Thyroid gland (tissue), 4 donors: ENCODE measurements around the gene MYZAP. TPM values are rescaled to one million over a fixed set of nuclear protein-coding genes. Genes with fewer than 3 reads are reported as not detected.

Source experiments
- DNase-seq, 2 donors: peaks; one replicate each; pipeline ENCODE4 v3.0.0-alpha.2; 2019
- H3K27ac ChIP-seq, 3 donors: fragments of 200-600 bp; sonication (generic); 1 replicate in 2 of 3; 2 replicates in 1 of 3; pipeline ENCODE4 v1.5.1; 2016 to 2019; ENCODE audit warnings: mild to moderate bottlenecking in 1 of 3, moderate library complexity in 1 of 3
- H3K27me3 ChIP-seq: fragments of 200-600 bp; sonication (generic); one replicate; pipeline ENCODE4 v1.5.1; 2019
- H3K36me3 ChIP-seq, 2 donors: fragments of 200-600 bp; sonication (generic); one replicate each; pipeline ENCODE4 v1.5.1; 2016 to 2019
- H3K4me1 ChIP-seq, 2 donors: fragments of 200-600 bp; sonication (generic); one replicate each; pipeline ENCODE4 v1.5.1; 2017 to 2019
- H3K4me3 ChIP-seq, 3 donors: fragments of 200-600 bp; sonication (generic); replicated peaks in 1 of 3; 1 replicate in 2 of 3; 2 replicates in 1 of 3; pipeline ENCODE4 v1.5.1; 2016; ENCODE audit warnings: mild to moderate bottlenecking in 1 of 3
- H3K9me3 ChIP-seq: fragments of 200-600 bp; sonication (generic); one replicate; pipeline ENCODE4 v1.5.1; 2017
- POLR2A ChIP-seq, 2 donors: fragments of 450-650 bp; IDR thresholded peaks; one replicate each; pipeline ENCODE4 v1.6.1; 2017; ENCODE audit warnings: antibody characterized with exemption in 2 of 2, mild to moderate bottlenecking in 2 of 2, moderate library complexity in 1 of 2
- WGBS, 2 donors: methylation state at CpG; one replicate each; pipeline ENCODE4 v1.1.5; 2017; 5-methylcytosine and 5-hydroxymethylcytosine counted together
- intact Hi-C: fragments of 100-400 bp; cut with DNase I; formaldehyde crosslinking; loops from one replicate; pipeline ENCODE4 v1.15.1; 2023
- total RNA-seq, 4 donors: library from RNA; depleted of rRNA; stranded (reverse); fragments of >200 nt; gene quantifications; one replicate each; pipeline ENCODE4 v1.2.3, GENCODE V29; 2016
- TF ChIP-seq, protein P1 (sequence below), 6 experiments: fragments of 200-600 bp in 3 of 6; fragments of 450-650 bp in 3 of 6; sonication (generic) in 3 of 6; IDR thresholded peaks; one replicate each; pipeline ENCODE4 v1.5.1; 2016 to 2019; ENCODE audit warnings: antibody characterized with exemption in 6 of 6, mild to moderate bottlenecking in 2 of 6, inconsistent platforms in 1 of 6, moderate library complexity in 1 of 6

Gene MYZAP
- total RNA-seq, 4 donors from 2014 or later, result 3.2 to 20.7 (median 6.4) TPM

DNA sequence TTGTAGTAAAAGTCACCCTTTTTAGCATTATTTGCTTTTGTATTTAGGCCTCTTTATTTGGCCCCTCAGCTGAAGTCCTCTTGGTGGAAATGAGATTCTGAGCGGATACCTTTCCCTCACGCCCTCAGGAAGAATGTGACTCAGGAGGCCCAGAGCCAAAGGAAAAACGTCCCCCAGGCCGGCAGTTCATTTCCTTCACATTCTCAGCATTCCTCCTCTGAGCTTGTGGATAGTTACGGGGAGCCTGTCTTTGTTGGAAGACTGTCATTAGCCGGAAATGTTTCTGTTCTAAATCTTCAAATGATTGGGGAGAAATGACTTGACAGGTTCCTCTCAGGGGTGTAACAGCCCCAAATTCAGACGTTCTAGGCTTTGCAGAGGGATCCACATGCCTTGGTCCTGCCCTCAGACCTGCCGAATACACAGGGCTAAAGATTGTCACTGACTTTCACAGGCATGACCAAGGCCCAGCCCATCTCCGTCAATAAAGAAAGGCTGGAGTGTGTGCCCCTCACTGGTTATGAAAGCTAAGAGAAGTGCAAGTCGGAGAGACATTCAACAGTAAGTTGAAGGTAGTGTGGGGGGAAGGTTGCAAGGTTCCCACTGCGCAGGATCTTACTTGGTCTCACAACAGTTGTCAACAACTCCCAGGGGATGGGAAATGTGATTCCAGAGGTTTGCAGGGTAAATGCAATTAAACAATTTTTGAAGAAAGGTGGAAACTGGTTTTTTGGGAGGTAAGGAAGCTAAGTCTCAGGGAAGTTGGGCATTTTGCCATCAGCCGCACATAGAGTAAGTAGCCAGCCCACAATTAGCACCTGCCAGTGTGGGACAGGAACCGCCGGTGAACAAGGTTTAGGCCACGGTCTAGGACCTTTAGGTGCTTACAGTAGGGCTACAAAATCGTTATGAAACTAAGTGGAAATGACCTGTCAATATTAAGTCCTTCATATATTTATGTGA, 39.7 kb upstream of the MYZAP start:
- H3K9me3 ChIP-seq, result no peaks in the 10 kb centered on the region
- peaks cover 4 to 8% of the 10 kb centered on the region in 2 donors for H3K36me3 ChIP-seq
- H3K27ac ChIP-seq, result peak overlapping the region; percentile 80 to 92 (median 87)
- DNase-seq, result peak; percentile 59 to 79
- 51 to 72% methylated on average over 16 of the region's 16 CpGs for WGBS, 2 donors
- TF ChIP-seq, protein P1, sequence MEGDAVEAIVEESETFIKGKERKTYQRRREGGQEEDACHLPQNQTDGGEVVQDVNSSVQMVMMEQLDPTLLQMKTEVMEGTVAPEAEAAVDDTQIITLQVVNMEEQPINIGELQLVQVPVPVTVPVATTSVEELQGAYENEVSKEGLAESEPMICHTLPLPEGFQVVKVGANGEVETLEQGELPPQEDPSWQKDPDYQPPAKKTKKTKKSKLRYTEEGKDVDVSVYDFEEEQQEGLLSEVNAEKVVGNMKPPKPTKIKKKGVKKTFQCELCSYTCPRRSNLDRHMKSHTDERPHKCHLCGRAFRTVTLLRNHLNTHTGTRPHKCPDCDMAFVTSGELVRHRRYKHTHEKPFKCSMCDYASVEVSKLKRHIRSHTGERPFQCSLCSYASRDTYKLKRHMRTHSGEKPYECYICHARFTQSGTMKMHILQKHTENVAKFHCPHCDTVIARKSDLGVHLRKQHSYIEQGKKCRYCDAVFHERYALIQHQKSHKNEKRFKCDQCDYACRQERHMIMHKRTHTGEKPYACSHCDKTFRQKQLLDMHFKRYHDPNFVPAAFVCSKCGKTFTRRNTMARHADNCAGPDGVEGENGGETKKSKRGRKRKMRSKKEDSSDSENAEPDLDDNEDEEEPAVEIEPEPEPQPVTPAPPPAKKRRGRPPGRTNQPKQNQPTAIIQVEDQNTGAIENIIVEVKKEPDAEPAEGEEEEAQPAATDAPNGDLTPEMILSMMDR (IDR thresholded peaks at IDR 0.05), result no peak
- peak in 1 of 2 donors; percentile 23 for TF ChIP-seq POLR2A (IDR thresholded peaks at IDR 0.05)
- intact Hi-C loops, result loop anchor here (10.0 kb wide), 1 partner anchor 313 kb away; no protein-coding TSS in a partner anchor
- H3K27me3 ChIP-seq, result no peaks in the 10 kb centered on the region
- peaks cover 42 to 49% of the 10 kb centered on the region in 2 donors for H3K4me1 ChIP-seq
- no peak overlapping the region for H3K4me3 ChIP-seq

DNA sequence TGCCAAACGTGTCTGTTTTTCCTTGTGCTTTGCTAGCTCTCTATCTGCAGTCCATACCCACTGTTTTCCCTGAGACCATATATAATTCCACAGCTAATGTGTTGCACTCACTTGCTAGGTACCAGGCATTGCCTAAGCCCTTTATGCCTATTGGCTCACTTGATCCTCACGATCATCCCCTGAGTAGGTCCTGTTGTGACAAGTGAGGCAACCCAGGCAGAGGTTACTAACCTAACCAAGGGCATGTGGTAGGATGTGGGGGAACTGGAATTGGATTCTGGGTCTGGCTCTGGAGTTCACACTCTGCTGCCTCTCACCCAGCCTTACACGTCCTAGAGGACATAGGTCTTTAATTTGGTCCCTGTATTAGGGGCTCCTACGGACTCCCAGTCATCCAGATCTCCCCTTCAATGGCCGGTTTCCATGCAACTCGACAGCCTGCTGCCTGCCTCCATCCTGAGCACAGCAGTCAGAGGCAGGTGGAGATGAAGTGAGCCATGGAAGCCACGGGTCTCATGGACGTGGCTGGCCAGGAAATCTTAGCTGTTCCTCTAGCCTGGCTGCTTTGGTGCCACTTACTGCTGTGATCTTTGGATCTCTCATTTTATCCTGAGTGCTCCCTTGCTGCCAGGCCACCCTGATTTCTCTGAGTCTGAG, 38.9 kb upstream of the MYZAP start:
- no peak for DNase-seq
- 89 to 96% methylated on average over 8 of the region's 8 CpGs for WGBS, 2 donors
- H3K9me3 ChIP-seq, result no peaks in the 10 kb centered on the region

DNA sequence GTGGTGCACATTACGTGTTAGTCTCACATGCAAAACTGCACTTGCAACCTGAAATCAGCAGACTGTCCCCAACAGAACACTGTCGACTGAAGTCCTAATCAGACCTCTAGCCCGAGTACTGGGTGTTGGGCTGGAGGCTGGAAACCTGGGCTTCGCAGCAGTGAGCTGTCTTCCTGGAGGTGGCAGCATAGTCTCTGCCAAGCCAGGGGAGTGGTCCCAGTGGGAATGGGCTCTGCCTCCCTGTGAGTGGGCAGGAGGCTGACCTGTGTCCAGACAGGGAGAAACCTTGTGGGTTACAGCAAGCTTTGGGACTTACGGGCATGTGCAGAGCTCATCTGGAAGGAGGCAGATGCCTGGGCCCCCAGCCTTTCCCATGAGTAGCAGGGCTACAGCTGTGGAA, 38.2 kb upstream of the MYZAP start:
- Histone ChIP-seq H3K27ac (no peak overlapping the region), H3K9me3 (no peaks in the 10 kb centered on the region), H3K4me1 (peaks cover 42 to 49% of the 10 kb centered on the region in 2 donors), H3K27me3 (no peaks in the 10 kb centered on the region), H3K4me3 (no peak overlapping the region), H3K36me3 (no peaks in the 10 kb centered on the region)
- 95 to 100% methylated on average over 3 to 5 of the region's 5 CpGs for WGBS, 2 donors
- intact Hi-C loops, result loop anchor here (10.0 kb wide), 1 partner anchor 311 kb away; no protein-coding TSS in a partner anchor
- TF ChIP-seq POLR2A (IDR thresholded peaks at IDR 0.05), result no peak
- TF ChIP-seq, protein P1 (IDR thresholded peaks at IDR 0.05), result no peak
- no peak for DNase-seq

More for the DNA sequence above, 38.9 kb upstream of the MYZAP start:
- TF ChIP-seq, protein P1 (IDR thresholded peaks at IDR 0.05), result no peak
- no peak for TF ChIP-seq POLR2A (IDR thresholded peaks at IDR 0.05)
- H3K27ac ChIP-seq, result peak overlapping the region in 2 of 3 donors; percentile 80 to 92
- no peak overlapping the region for H3K4me3 ChIP-seq
- no peaks in the 10 kb centered on the region for H3K36me3 ChIP-seq
- intact Hi-C loops, result loop anchor here (10.0 kb wide), 1 partner anchor 312 kb away; no protein-coding TSS in a partner anchor
- peaks cover 42 to 49% of the 10 kb centered on the region in 2 donors for H3K4me1 ChIP-seq
- H3K27me3 ChIP-seq, result no peaks in the 10 kb centered on the region

DNA sequence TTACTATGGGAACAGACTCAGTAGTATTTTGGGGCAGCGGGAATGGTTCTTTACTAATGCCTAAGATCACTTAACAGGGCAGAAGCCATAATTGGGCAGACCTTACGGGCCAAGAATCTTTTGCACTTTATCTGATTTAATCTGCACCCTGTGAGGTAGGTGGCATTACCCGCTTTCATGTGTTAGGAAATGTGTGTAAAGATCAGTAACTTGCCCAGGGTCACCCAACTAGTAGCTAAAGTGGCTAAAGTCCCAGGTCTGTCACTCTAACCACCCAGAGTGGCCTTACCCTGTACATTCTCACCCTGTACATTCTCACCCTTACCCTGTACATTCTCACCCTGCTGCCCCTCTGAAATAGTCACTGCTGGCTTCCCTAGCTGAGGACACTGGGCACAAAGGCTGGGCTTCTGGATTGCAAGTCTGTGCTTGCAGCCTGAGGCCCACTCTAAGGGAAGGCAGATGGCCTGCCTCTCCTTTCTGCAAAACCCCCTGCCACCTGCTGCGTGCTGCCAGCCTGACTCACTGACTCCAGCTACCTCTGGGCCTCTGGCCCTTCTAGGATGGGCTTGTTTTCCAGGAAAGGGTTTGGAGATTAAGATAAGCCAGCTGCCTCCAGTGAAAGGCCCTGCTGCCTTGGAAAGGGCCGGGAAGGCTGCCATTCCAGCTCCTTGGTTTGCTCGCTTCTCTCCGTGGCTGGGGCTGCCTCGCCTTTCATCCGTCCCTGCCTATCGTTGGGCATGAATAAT, 37.5 kb upstream of the MYZAP start:
- Histone ChIP-seq H3K36me3 (no peaks in the 10 kb centered on the region), H3K27ac (peak overlapping the region in 2 of 3 donors; percentile 39 to 54), H3K4me3 (no peak overlapping the region), H3K9me3 (no peaks in the 10 kb centered on the region), H3K27me3 (no peaks in the 10 kb centered on the region), H3K4me1 (peaks cover 40 to 45% of the 10 kb centered on the region in 2 donors)
- intact Hi-C loops, result loop anchor here (10.0 kb wide), 1 partner anchor 311 kb away; no protein-coding TSS in a partner anchor
- WGBS, 2 donors, result 67 to 69% methylated on average over 6 to 9 of the region's 10 CpGs
- no peak for TF ChIP-seq POLR2A (IDR thresholded peaks at IDR 0.05)
- TF ChIP-seq, protein P1 (IDR thresholded peaks at IDR 0.05), result no peak
- no peak for DNase-seq
